GM12878 (cell line): Measurements from ENCODE around the gene REEP1. TPM values are rescaled to one million over a fixed set of nuclear protein-coding genes. Genes with fewer than 3 reads are reported as not detected.

ENCODE experiments used
- ATAC-seq: fragments of 200-7000 bp; cut with Tn5 transposase; 3 replicates; pipeline ENCODE4 v1.9.1; 2020; ENCODE audit warnings: mild to moderate bottlenecking, moderate library complexity
- BruUV-seq: library from RNA; stranded (reverse); fragments of 400-500 nt; replicated peaks from 2 replicates; lab custom pipeline; 2021; lab: Mats Ljungman, UMichigan
- CTCF ChIA-PET: fragments of 300-600 bp; sonication (Branson Sonifier 250); formaldehyde crosslinking; extraction: SDS; loops from one replicate; lab custom pipeline; 2021; ENCODE audit warnings: inconsistent platforms; lab: Yijun Ruan, JAX
- POLR2A ChIA-PET: fragments of 350-600 bp; formaldehyde crosslinking; extraction: SDS; loops from one replicate; lab custom pipeline; 2021; ENCODE audit warnings: inconsistent platforms; lab: Charles Lee
- RAD21 ChIA-PET: fragments of 300-600 bp; sonication (Branson Sonifier 250); formaldehyde crosslinking; loops from one replicate; lab custom pipeline; 2023; ENCODE audit warnings: antibody characterized with exemption; ENCODE audit not compliant: unreplicated experiment; lab: Charles Lee
- SMC1A ChIA-PET: fragments of 300-600 bp; sonication (Branson Sonifier 250); formaldehyde crosslinking; loops from one replicate; lab custom pipeline; 2023; ENCODE audit not compliant: unreplicated experiment, uncharacterized antibody; lab: Charles Lee
- DNase-seq: peaks from one replicate; pipeline ENCODE4 v3.0.0-alpha.2; 2011; ENCODE audit warnings: low read depth, low spot score
- FAIRE-seq: peaks from 3 replicates; lab custom pipeline; 2011; peaks lifted over from hg19 to GRCh38; lab: Jason Lieb, UNC
- H2AFZ ChIP-seq: 2 replicates; pipeline ENCODE4 v1.6.0; 2011; ENCODE audit warnings: low read depth, low read length, control low read depth; ENCODE audit not compliant: control insufficient read depth
- H3K27ac ChIP-seq: 2 replicates; pipeline ENCODE4 v1.5.1; 2011; ENCODE audit warnings: control low read depth; ENCODE audit not compliant: control insufficient read depth, insufficient read depth
- H3K27me3 ChIP-seq, 2 experiments: replicated peaks in 1 of 2; 2 replicates each; pipeline versions ENCODE4 v1.6.0 to v1.6.1; 2011; ENCODE audit warnings: low read length in 1 of 2; ENCODE audit not compliant: control insufficient read depth in 2 of 2, insufficient read depth in 2 of 2
- H3K36me3 ChIP-seq, 2 experiments: 2 replicates each; pipeline ENCODE4 v1.5.1; 2011; ENCODE audit warnings: low read length in 1 of 2; ENCODE audit not compliant: control insufficient read depth in 2 of 2, insufficient read depth in 2 of 2
- H3K4me1 ChIP-seq: 2 replicates; pipeline ENCODE4 v1.6.1; 2011; ENCODE audit warnings: mild to moderate bottlenecking, low read length, moderate library complexity, mixed read lengths; ENCODE audit not compliant: control insufficient read depth, insufficient read depth
- H3K4me2 ChIP-seq: 2 replicates; pipeline ENCODE4 v1.6.0; 2011; ENCODE audit warnings: control low read depth; ENCODE audit not compliant: control insufficient read depth, insufficient read depth
- H3K4me3 ChIP-seq: fragments of 200-600 bp; sonication (generic); 2 replicates; pipeline ENCODE4 v1.5.1; 2016
- H3K79me2 ChIP-seq: 2 replicates; pipeline ENCODE4 v1.6.0; 2011; ENCODE audit warnings: low read length; ENCODE audit not compliant: control insufficient read depth, insufficient read depth
- H3K9ac ChIP-seq: 2 replicates; pipeline ENCODE4 v1.8.0; 2011; ENCODE audit warnings: low read length, control low read depth, mixed read lengths; ENCODE audit not compliant: control insufficient read depth, insufficient read depth
- H3K9me3 ChIP-seq: replicated peaks from 3 replicates; pipeline ENCODE4 v1.5.1; 2011; ENCODE audit warnings: mild to moderate bottlenecking, low read length; ENCODE audit not compliant: control insufficient read depth, insufficient read depth
- H4K20me1 ChIP-seq: 2 replicates; pipeline ENCODE4 v1.6.0; 2011; ENCODE audit not compliant: control insufficient read depth, insufficient read depth
- HCFC1 ChIP-seq: fragments of 150-350 bp; IDR thresholded peaks from 2 replicates; pipeline ENCODE4 v1.6.1; 2014; ENCODE audit warnings: low read length
- NR2C1 ChIP-seq: fragments of 450-650 bp; IDR thresholded peaks from 2 replicates; pipeline ENCODE4 v1.6.1; 2017; ENCODE audit warnings: antibody characterized with exemption, mild to moderate bottlenecking, moderate library complexity
- WGBS: methylation state at CpG from one replicate; pipeline ENCODE4 v1.1.6; 2016; ENCODE audit warnings: low lambda C conversion rate; ENCODE audit not compliant: insufficient replicate concordance, insufficient coverage; ENCODE audit errors: missing lambda C conversion rate; 5-methylcytosine and 5-hydroxymethylcytosine counted together
- in situ Hi-C: fragments of 300-500 bp; cut with MboI; formaldehyde crosslinking; loops from 9 replicates; pipeline ENCODE4 v1.14.3; 2018; ENCODE audit warnings: mixed read lengths
- intact Hi-C: fragments of 100-400 bp; cut with micrococcal nuclease; formaldehyde crosslinking; loops from one replicate; pipeline ENCODE4 v1.14.2; 2022; ENCODE audit not compliant: unreplicated experiment
- polyA plus RNA-seq, 11 experiments: library from polyadenylated mRNA; depleted of rRNA in 4 of 11; unstranded in 6 of 11; stranded (reverse) in 5 of 11; fragments of >200 nt; fragmentation: Nextera tagmentation in 4 of 11; fragmentation: Illumina TruSeq in 1 of 11; extraction: Ambion mirVana in 4 of 11; extraction: Trizol in 1 of 11; gene quantifications; 1 replicate in 1 of 11; 2 replicates in 10 of 11; pipeline versions ENCODE4 v1.2.1 to v1.2.3, GENCODE V29; 2011 to 2016; ENCODE audit warnings: inconsistent platforms in 2 of 11, missing spikeins in 2 of 11, low read depth in 1 of 11
- total RNA-seq, 4 experiments: library from RNA; depleted of rRNA in 3 of 4; stranded (reverse); fragments of >200 nt in 3 of 4; fragmentation: Illumina TruSeq in 1 of 4; extraction: Trizol in 1 of 4; gene quantifications; 2 replicates each; pipeline versions ENCODE4 v1.2.1 to v1.2.3, GENCODE V29; 2013 to 2021
- TF ChIP-seq, protein P1 (sequence below): fragments of 450-650 bp; IDR thresholded peaks from 2 replicates; pipeline ENCODE4 v1.6.1; 2017; ENCODE audit warnings: mild to moderate bottlenecking, moderate library complexity

REEP1 gene
- total and polyA plus RNA-seq, 10 of the 15 experiments (the other 5 are each of a cell fraction or from before 2014, with no cell fraction given): 0.02 to 0.30 (median 0.09) TPM; not detected in 1

DNA sequence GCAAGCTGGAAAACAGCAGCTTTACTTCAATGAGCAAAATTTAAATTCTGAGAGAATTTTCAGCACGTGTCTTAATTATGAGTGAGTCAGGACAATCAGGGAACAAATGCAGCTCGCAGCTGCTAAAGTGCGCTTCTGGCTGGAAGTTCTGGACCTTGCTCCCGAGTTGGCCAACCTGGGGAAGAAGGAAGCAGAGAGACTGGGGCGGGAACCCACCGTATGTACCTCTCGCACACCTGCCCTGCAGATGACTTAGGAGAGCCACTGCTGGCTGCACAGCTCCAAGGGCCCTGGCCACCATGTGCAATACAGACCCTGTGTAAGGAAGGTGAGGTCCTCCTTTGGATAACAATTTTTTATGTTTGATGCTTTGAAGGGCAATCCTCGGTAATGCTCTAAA, 42.4 kb downstream of the REEP1 start:
- Histone ChIP-seq H4K20me1 (no peaks in the 10 kb centered on the region), H2AFZ (no peak overlapping the region), H3K36me3 (no peaks in the 10 kb centered on the region), H3K79me2 (no peaks in the 10 kb centered on the region), H3K4me3 (no peak overlapping the region), H3K4me2 (no peak overlapping the region), H3K9ac (no peak overlapping the region), H3K27ac (no peak overlapping the region), H3K27me3 (no peaks in the 10 kb centered on the region; a peak in 1 of 4 replicates), H3K9me3 (no peaks in the 10 kb centered on the region), H3K4me1 (no peaks in the 10 kb centered on the region)
- TF ChIP-seq HCFC1: no peak
- TF ChIP-seq, protein P1, sequence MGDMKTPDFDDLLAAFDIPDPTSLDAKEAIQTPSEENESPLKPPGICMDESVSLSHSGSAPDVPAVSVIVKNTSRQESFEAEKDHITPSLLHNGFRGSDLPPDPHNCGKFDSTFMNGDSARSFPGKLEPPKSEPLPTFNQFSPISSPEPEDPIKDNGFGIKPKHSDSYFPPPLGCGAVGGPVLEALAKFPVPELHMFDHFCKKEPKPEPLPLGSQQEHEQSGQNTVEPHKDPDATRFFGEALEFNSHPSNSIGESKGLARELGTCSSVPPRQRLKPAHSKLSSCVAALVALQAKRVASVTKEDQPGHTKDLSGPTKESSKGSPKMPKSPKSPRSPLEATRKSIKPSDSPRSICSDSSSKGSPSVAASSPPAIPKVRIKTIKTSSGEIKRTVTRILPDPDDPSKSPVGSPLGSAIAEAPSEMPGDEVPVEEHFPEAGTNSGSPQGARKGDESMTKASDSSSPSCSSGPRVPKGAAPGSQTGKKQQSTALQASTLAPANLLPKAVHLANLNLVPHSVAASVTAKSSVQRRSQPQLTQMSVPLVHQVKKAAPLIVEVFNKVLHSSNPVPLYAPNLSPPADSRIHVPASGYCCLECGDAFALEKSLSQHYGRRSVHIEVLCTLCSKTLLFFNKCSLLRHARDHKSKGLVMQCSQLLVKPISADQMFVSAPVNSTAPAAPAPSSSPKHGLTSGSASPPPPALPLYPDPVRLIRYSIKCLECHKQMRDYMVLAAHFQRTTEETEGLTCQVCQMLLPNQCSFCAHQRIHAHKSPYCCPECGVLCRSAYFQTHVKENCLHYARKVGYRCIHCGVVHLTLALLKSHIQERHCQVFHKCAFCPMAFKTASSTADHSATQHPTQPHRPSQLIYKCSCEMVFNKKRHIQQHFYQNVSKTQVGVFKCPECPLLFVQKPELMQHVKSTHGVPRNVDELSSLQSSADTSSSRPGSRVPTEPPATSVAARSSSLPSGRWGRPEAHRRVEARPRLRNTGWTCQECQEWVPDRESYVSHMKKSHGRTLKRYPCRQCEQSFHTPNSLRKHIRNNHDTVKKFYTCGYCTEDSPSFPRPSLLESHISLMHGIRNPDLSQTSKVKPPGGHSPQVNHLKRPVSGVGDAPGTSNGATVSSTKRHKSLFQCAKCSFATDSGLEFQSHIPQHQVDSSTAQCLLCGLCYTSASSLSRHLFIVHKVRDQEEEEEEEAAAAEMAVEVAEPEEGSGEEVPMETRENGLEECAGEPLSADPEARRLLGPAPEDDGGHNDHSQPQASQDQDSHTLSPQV: no peak
- no peak for TF ChIP-seq NR2C1
- no peak for FAIRE-seq
- POLR2A ChIA-PET: no interaction called here
- intact Hi-C loops: no loop called here
- no TSS peak for BruUV-seq
- ATAC-seq: no peak
- CTCF ChIA-PET: interaction anchor here (1.1 to 12.3 kb wide), 9 partner anchors 9 to 79 kb away, joined by 3 to 278 read pairs (median 6); no protein-coding TSS in a partner anchor
- 67% methylated on average over 8 of the region's 8 CpGs for WGBS
- in situ Hi-C loops: loop anchor here (5.0 kb wide), 1 partner anchor 73 kb away; no protein-coding TSS in a partner anchor
- no peak for DNase-seq
- SMC1A ChIA-PET: interaction anchor here (0.8 to 12.1 kb wide), 8 partner anchors 18 to 93 kb away, joined by 3 to 178 read pairs (median 4); no protein-coding TSS in a partner anchor
- RAD21 ChIA-PET: interaction anchor here (1.2 to 12.9 kb wide), 4 partner anchors 9 to 81 kb away, joined by 3 to 181 read pairs (median 7); no protein-coding TSS in a partner anchor
